Measurements from ENCODE around the gene SWSAP1. TPM values are rescaled to one million over a fixed set of nuclear protein-coding genes. Genes with fewer than 3 reads are reported as not detected.
A peak's percentile ranks its signal among the peaks of the same experiment; 100 is the strongest.

Gene SWSAP1
- total and polyA plus RNA-seq, 9 of the 15 experiments (the other 6 are each of a cell fraction or from before 2014, with no cell fraction given), result 0.18 to 2.8 (median 1.7) TPM

DNA sequence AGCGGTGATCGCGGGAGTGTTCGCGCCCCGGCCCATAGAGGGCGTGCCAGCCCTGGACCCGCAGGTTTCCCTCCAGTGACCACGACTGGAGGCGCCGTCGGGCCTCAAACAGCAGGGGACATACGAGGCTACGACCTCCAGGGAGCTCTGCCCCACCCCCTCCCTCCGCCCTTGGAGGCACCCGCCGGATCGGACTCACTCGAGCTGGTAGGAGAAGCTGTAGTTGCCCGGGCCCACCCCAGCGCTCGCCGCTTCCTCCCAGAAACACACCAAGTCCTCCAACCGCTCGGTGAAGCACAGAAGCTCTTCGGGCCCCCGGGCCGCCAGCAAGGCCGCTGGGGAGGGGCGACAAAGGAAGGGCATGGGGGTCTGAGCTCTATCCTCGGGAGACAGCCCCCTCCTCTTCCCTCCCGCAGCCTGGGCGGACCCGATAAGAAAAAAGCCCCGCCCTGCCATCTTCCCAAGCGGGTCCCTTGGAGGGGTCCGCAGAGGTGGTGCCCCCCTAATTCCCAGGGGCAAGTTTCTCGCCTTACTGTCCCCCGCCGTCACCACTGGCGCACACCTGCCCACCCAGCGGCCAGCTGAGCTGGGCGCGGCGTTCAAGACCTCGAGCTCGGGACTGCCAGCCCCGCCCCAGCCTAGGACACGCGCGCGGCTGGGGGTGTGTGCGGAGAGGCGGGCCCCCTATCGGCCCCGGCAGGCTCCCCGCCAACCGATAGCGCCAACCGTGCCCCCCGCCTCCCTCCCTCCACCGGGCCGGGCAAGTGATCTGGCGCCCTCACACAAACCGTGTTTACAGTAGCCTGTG is 8.6 kb downstream of the SWSAP1 start (continued):
- TF ChIP-seq ARID3B (CRISPR knock-in tag; IDR thresholded peaks at IDR 0.05; ENCODE audit: borderline replicate concordance) (0 out of 2 replicates have a peak, but pooled peaks have one; percentile 19), STAT5B (CRISPR knock-in tag; IDR thresholded peaks at IDR 0.05) (no peak), SIN3B (IDR thresholded peaks at IDR 0.05; ENCODE audit: low read depth) (no peak), CAMTA2 (CRISPR knock-in tag; conservative IDR thresholded peaks at IDR 0.05) (no peak), MXI1 (IDR thresholded peaks at IDR 0.05; ENCODE audit: low read depth, low read length) (peak; percentile 80), POLR2AphosphoS5 (IDR thresholded peaks at IDR 0.05; ENCODE audit: control insufficient read depth, insufficient read depth, low read depth, low read length) (0 out of 2 replicates have a peak, but pooled peaks have one; percentile 15), SPI1 (IDR thresholded peaks at IDR 0.05; ENCODE audit: borderline replicate concordance, low read depth, low read length) (no peak), LEF1 (IDR thresholded peaks at IDR 0.05) (peak; percentile 43; the same call in 1 of the 2 replicates), NFXL1 (CRISPR knock-in tag; IDR thresholded peaks at IDR 0.05) (no peak), ZBTB12 (CRISPR knock-in tag; IDR thresholded peaks at IDR 0.05) (no peak), PATZ1 (CRISPR knock-in tag; IDR thresholded peaks at IDR 0.05; ENCODE audit: borderline replicate concordance) (no peak), POLR3G (IDR thresholded peaks at IDR 0.05; ENCODE audit: extremely low read depth, insufficient read length, insufficient replicate concordance) (no peak), KLF10 (CRISPR knock-in tag; IDR thresholded peaks at IDR 0.05) (no peak), GTF2F1 (IDR thresholded peaks at IDR 0.05; ENCODE audit: low read depth, low read length) (no peak), THAP7 (CRISPR knock-in tag; IDR thresholded peaks at IDR 0.05) (peak; percentile 42; the same call in 1 of the 2 replicates), SAP30 (IDR thresholded peaks at IDR 0.05; ENCODE audit: borderline replicate concordance, insufficient read depth, low read depth, low read length, poor library complexity, severe bottlenecking) (no peak), ZNF449 (CRISPR knock-in tag; IDR thresholded peaks at IDR 0.05) (no peak)
